ENCODE measurements around the gene HOXB4.

The HOXB4 gene

GRCh38 chr17:48599354-48599753 lies 21.2 kb upstream of the HOXB4 start:
- DNase-seq (ENCODE audit: extremely low read depth, low read depth): no peak
- H3K4me3 ChIP-seq (replicated peaks; ENCODE audit: low read depth, low read length): no peak overlapping the region
- TF ChIP-seq CTCF (IDR thresholded peaks at IDR 0.05; ENCODE audit: low read depth, low read length, missing control alignments): no peak

- no peak for TF ChIP-seq CTCF (IDR thresholded peaks at IDR 0.05; ENCODE audit: low read depth, low read length, missing control alignments)
- no peak for DNase-seq (ENCODE audit: extremely low read depth, low read depth)
- no peak overlapping the region for H3K4me3 ChIP-seq (replicated peaks; ENCODE audit: low read depth, low read length)
These were observed 20.6 kb upstream of the HOXB4 start for GRCh38 chr17:48598736-48599135.

- H3K4me3 ChIP-seq (replicated peaks; ENCODE audit: low read depth, low read length): no peak overlapping the region; the same call in 1 of the 2 replicates
- TF ChIP-seq CTCF (IDR thresholded peaks at IDR 0.05; ENCODE audit: low read depth, low read length, missing control alignments): no peak
- DNase-seq (ENCODE audit: extremely low read depth, low read depth): no peak
These were observed 19.9 kb upstream of the HOXB4 start for GRCh38 chr17:48597778-48598631.

- no peak overlapping the region; the same call in 1 of the 2 replicates for H3K4me3 ChIP-seq (replicated peaks; ENCODE audit: low read depth, low read length)
- no peak for TF ChIP-seq CTCF (IDR thresholded peaks at IDR 0.05; ENCODE audit: low read depth, low read length, missing control alignments)
- DNase-seq (ENCODE audit: extremely low read depth, low read depth): no peak
These were observed 19.3 kb upstream of the HOXB4 start for GRCh38 chr17:48597528-48597777.

- no peak overlapping the region for H3K4me3 ChIP-seq (replicated peaks; ENCODE audit: low read depth, low read length)
- no peak for TF ChIP-seq CTCF (IDR thresholded peaks at IDR 0.05; ENCODE audit: low read depth, low read length, missing control alignments)
- no peak for DNase-seq (ENCODE audit: extremely low read depth, low read depth)
These were observed 18.8 kb upstream of the HOXB4 start for GRCh38 chr17:48596735-48597527.

GRCh38 chr17:48596000-48596734 lies 18.0 kb upstream of the HOXB4 start:
- H3K4me3 ChIP-seq (replicated peaks; ENCODE audit: low read depth, low read length): no peak overlapping the region
- no peak for DNase-seq (ENCODE audit: extremely low read depth, low read depth)
- no peak for TF ChIP-seq CTCF (IDR thresholded peaks at IDR 0.05; ENCODE audit: low read depth, low read length, missing control alignments)
